Gastrocnemius medialis (tissue), 4 donors: ENCODE data around the gene B3GNT2. TPM values are rescaled to one million over a fixed set of nuclear protein-coding genes. Genes with fewer than 3 reads are reported as not detected.
A peak's percentile ranks its signal among the peaks of the same experiment; 100 is the strongest.
"Not testable (repeated sequence)": the region's sequence is repeated elsewhere in the genome, so short reads cannot be mapped to it uniquely, and the experiment has no call there.

Source experiments
- ATAC-seq, 2 donors: fragments of 150-250 bp; one replicate each; pipeline ENCODE4 v1.9.1; 2016
- DNase-seq, 2 donors: peaks; one replicate each; pipeline ENCODE4 v3.0.0-alpha.2; 2019
- H3K27ac ChIP-seq, 4 donors: fragments of 200-600 bp; sonication (generic); 1 replicate in 1 of 4; 2 replicates in 3 of 4; pipeline ENCODE4 v1.5.1; 2016 to 2018; ENCODE audit warnings: mild to moderate bottlenecking in 2 of 4, moderate library complexity in 1 of 4
- H3K27me3 ChIP-seq, 3 donors: fragments of 200-600 bp; sonication (generic) in 2 of 3; 1 replicate in 1 of 3; 2 replicates in 2 of 3; pipeline versions ENCODE4 v1.5.1 to v1.6.0; 2016 to 2019; ENCODE audit warnings: mild to moderate bottlenecking in 1 of 3, moderate library complexity in 1 of 3
- H3K36me3 ChIP-seq, 2 donors: fragments of 200-600 bp; sonication (generic) in 1 of 2; one replicate each; pipeline ENCODE4 v1.5.1; 2017 to 2018
- H3K4me1 ChIP-seq, 2 donors: fragments of 200-600 bp; sonication (generic) in 1 of 2; one replicate each; pipeline ENCODE4 v1.5.1; 2016 to 2017; ENCODE audit warnings: mild to moderate bottlenecking in 2 of 2
- H3K4me3 ChIP-seq, 4 donors: fragments of 200-600 bp; sonication (generic) in 3 of 4; 1 replicate in 1 of 4; 2 replicates in 3 of 4; pipeline ENCODE4 v1.5.1; 2016 to 2019; ENCODE audit warnings: mild to moderate bottlenecking in 2 of 4
- H3K9me3 ChIP-seq, 3 donors: fragments of 200-600 bp; sonication (generic) in 2 of 3; 1 replicate in 1 of 3; 2 replicates in 2 of 3; pipeline ENCODE4 v1.5.1; 2016 to 2019
- CTCF ChIP-seq, 5 experiments: fragments of 450-650 bp in 3 of 5; fragments of 200-600 bp in 2 of 5; sonication (generic) in 2 of 5; IDR thresholded peaks in 4 of 5; conservative IDR thresholded peaks in 1 of 5; 1 replicate in 4 of 5; 2 replicates in 1 of 5; pipeline ENCODE4 v1.5.1; 2016 to 2019; ENCODE audit warnings: antibody characterized with exemption in 5 of 5, mild to moderate bottlenecking in 3 of 5, moderate library complexity in 3 of 5
- POLR2A ChIP-seq, 2 donors: fragments of 450-650 bp; IDR thresholded peaks; one replicate each; pipeline ENCODE4 v1.6.1; 2017; ENCODE audit warnings: antibody characterized with exemption in 2 of 2, mild to moderate bottlenecking in 2 of 2, moderate library complexity in 2 of 2
- in situ Hi-C, 4 donors: fragments of 200-750 bp; cut with MboI; loops; one replicate each; pipeline versions ENCODE4 v1.15.0 to v1.8.0; 2017; ENCODE audit warnings: low sequenced_read_pairs in 4 of 4
- intact Hi-C: fragments of 100-400 bp; cut with DNase I; formaldehyde crosslinking; loops from one replicate; pipeline ENCODE4 v1.15.1; 2023; ENCODE audit warnings: low total_unique reads
- total RNA-seq, 4 donors: library from RNA; depleted of rRNA; stranded (reverse); fragments of >200 nt; gene quantifications; one replicate each; pipeline versions ENCODE4 v1.1.0 to v1.2.3, GENCODE V29; 2016

The B3GNT2 gene
- total RNA-seq = 1 to 10 TPM; 3.6 to 4.8 (median 4.0) TPM

GRCh38 chr2:62195421-62196277 lies at the start of gene B3GNT2:
Gene B3GNT2, plus strand, starts transcription at chr2:62196115. Its CDS starts 26,106 bp downstream, at chr2:62222221.
- Histone ChIP-seq H3K27ac (peak within 1 kb of the TSS; percentile 87 to 88 (median 88)), H3K27me3 (no peaks in the 10 kb centered on the region), H3K4me1 (peaks cover 16 to 20% of the 10 kb centered on the region in 2 donors), H3K4me3 (peak within 1 kb of the TSS; percentile 89 to 100 (median 96)), H3K9me3 (no peaks in the 10 kb centered on the region), H3K36me3 (no peaks in the 10 kb centered on the region)
- ATAC-seq = peak; percentile 80 to 88
- intact Hi-C loops = loop anchor here (5.0 to 10.0 kb wide), 5 partner anchors 109 to 431 kb away; no protein-coding TSS in a partner anchor
- in situ Hi-C loops = loop anchor here in 1 of 4 donors (10.0 kb wide), 1 partner anchor 219 kb away; no protein-coding TSS in a partner anchor
- DNase-seq = peak; percentile 54 to 56
- TF ChIP-seq CTCF (IDR thresholded peaks at IDR 0.05 in 4 of 5, conservative IDR thresholded peaks at IDR 0.05 in 1 of 5) (no peak), POLR2A (IDR thresholded peaks at IDR 0.05) (peak; percentile 79 to 88)

GRCh38 chr2:62146790-62147189 lies 49.1 kb upstream of the B3GNT2 start:
- peaks cover 4 to 11% of the 10 kb centered on the region in 2 donors for H3K4me1 ChIP-seq
- intact Hi-C loops, ATAC-seq, DNase-seq, H3K27ac ChIP-seq, H3K4me3 ChIP-seq, H3K36me3 ChIP-seq, in situ Hi-C loops, H3K27me3 ChIP-seq, H3K9me3 ChIP-seq: not testable (repeated sequence)

- no peaks in the 10 kb centered on the region for H3K9me3 ChIP-seq
- no peak for DNase-seq
- H3K36me3 ChIP-seq = no peaks in the 10 kb centered on the region
- no peak overlapping the region for H3K4me3 ChIP-seq
- intact Hi-C loops = no loop called here
- H3K27me3 ChIP-seq = no peaks in the 10 kb centered on the region
- no peak overlapping the region for H3K27ac ChIP-seq
- no peak for ATAC-seq
- H3K4me1 ChIP-seq = peaks cover 4 to 11% of the 10 kb centered on the region in 2 donors
- no peak for TF ChIP-seq CTCF (IDR thresholded peaks at IDR 0.05 in 4 of 5, conservative IDR thresholded peaks at IDR 0.05 in 1 of 5)
- TF ChIP-seq POLR2A (IDR thresholded peaks at IDR 0.05) = no peak
- in situ Hi-C loops = no loop called here
These were observed 48.2 kb upstream of the B3GNT2 start for GRCh38 chr2:62147610-62148301.

- Histone ChIP-seq H3K9me3 (no peaks in the 10 kb centered on the region), H3K27me3 (no peaks in the 10 kb centered on the region), H3K4me3 (no peak overlapping the region), H3K36me3 (no peaks in the 10 kb centered on the region), H3K27ac (no peak overlapping the region), H3K4me1 (peaks cover 4 to 11% of the 10 kb centered on the region in 2 donors)
- TF ChIP-seq POLR2A (IDR thresholded peaks at IDR 0.05) = no peak
- no peak for TF ChIP-seq CTCF (IDR thresholded peaks at IDR 0.05 in 4 of 5, conservative IDR thresholded peaks at IDR 0.05 in 1 of 5)
- no peak for ATAC-seq
- intact Hi-C loops (no loop called here), in situ Hi-C loops (no loop called here)
- DNase-seq = no peak
These were observed 46.2 kb upstream of the B3GNT2 start for GRCh38 chr2:62149708-62150107.
